OCI-LY3 (cell line): Measurements from ENCODE around the gene LAMP1.

ENCODE experiments used
- H2AFZ ChIP-seq: fragments of 200-600, 300-600 bp; shearing (Covaris generic); 2 replicates; pipeline ENCODE4 v1.6.0; 2014; ENCODE audit warnings: antibody characterized with exemption, low read depth, low read length
- H3K27ac ChIP-seq: fragments of 200-600, 300-600 bp; sonication (generic); 2 replicates; pipeline ENCODE4 v1.5.1; 2014; ENCODE audit warnings: mild to moderate bottlenecking, low read length, moderate library complexity, mixed read lengths
- H3K27me3 ChIP-seq: fragments of 200-600, 300-600 bp; sonication (generic); 2 replicates; pipeline ENCODE4 v1.6.1; 2014; ENCODE audit warnings: low read depth, low read length, mixed read lengths
- H3K36me3 ChIP-seq: fragments of 200-600, 300-600 bp; sonication (generic); replicated peaks from 2 replicates; pipeline ENCODE3; 2014; ENCODE audit warnings: low read depth, low read length, mixed read lengths
- H3K4me1 ChIP-seq: fragments of 300-600, 200-600 bp; sonication (generic); 2 replicates; pipeline ENCODE4 v1.6.1; 2014; ENCODE audit warnings: low read length, mixed read lengths
- H3K4me2 ChIP-seq: fragments of 200-600, 300-600 bp; sonication (generic); 2 replicates; pipeline ENCODE4 v1.6.1; 2014; ENCODE audit warnings: low read length, mixed read lengths
- H3K4me3 ChIP-seq: fragments of 300-600, 200-600 bp; sonication (generic); 2 replicates; pipeline ENCODE4 v1.5.1; 2014; ENCODE audit warnings: antibody characterized with exemption, mild to moderate bottlenecking, low read length, moderate library complexity
- H3K79me2 ChIP-seq: fragments of 300-600, 200-600 bp; shearing (Covaris generic); 2 replicates; pipeline ENCODE4 v1.6.1; 2014; ENCODE audit warnings: mild to moderate bottlenecking, low read length, mixed read lengths
- H3K9ac ChIP-seq: fragments of 300-600, 200-600 bp; shearing (Covaris generic); 2 replicates; pipeline ENCODE4 v1.6.0; 2014; ENCODE audit warnings: mild to moderate bottlenecking, low read length, moderate library complexity
- H3K9me3 ChIP-seq: fragments of 200-600, 300-600 bp; shearing (Covaris generic); 2 replicates; pipeline ENCODE4 v1.6.1; 2014; ENCODE audit warnings: low read length, mixed read lengths; ENCODE audit not compliant: insufficient read depth
- H4K20me1 ChIP-seq: fragments of 200-600, 300-600 bp; sonication (generic); 2 replicates; pipeline ENCODE4 v1.6.1; 2016; ENCODE audit warnings: low read length, mixed read lengths; ENCODE audit not compliant: insufficient read depth
- EZH2phosphoT487 ChIP-seq: fragments of 200-600 bp; shearing (Covaris generic); IDR thresholded peaks from 2 replicates; pipeline ENCODE4 v1.6.1; 2018; ENCODE audit warnings: antibody characterized with exemption, mixed run types, low read depth
- TF ChIP-seq, protein P1 (sequence below): fragments of 200-600, 300-600 bp; sonication (generic); IDR thresholded peaks from 2 replicates; pipeline ENCODE4 v1.5.1; 2014; ENCODE audit warnings: antibody characterized with exemption, low read length, low read depth

The LAMP1 gene

DNA sequence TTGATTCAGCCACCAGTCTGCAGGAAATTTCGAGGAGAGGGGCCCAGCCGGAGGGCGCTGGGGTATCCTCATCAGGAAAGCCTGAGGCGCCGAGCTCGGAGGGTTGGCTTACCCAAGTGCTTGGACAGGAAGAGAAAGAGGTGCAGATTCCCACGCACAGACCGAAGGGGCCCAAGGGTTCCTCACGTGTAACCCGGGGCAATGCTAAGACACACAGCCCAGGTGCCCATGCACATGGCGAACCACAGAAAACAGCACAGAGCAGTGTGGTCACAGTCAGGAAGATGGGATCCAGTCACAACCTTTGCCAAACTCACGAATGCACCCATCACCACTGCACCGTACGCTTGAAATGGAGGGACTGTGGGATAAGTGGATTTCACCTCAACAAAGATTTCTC is 36.0 kb downstream of the LAMP1 start:
- Histone ChIP-seq H2AFZ (no peak overlapping the region), H3K36me3 (no peaks in the 10 kb centered on the region), H3K27ac (no peak overlapping the region), H3K9me3 (no peaks in the 10 kb centered on the region), H3K4me2 (no peak overlapping the region), H3K79me2 (no peaks in the 10 kb centered on the region), H3K4me3 (no peak overlapping the region), H3K27me3 (no peaks in the 10 kb centered on the region), H3K4me1 (no peaks in the 10 kb centered on the region), H3K9ac (no peak overlapping the region), H4K20me1 (no peaks in the 10 kb centered on the region)
- TF ChIP-seq EZH2phosphoT487, result no peak
- TF ChIP-seq, protein P1, sequence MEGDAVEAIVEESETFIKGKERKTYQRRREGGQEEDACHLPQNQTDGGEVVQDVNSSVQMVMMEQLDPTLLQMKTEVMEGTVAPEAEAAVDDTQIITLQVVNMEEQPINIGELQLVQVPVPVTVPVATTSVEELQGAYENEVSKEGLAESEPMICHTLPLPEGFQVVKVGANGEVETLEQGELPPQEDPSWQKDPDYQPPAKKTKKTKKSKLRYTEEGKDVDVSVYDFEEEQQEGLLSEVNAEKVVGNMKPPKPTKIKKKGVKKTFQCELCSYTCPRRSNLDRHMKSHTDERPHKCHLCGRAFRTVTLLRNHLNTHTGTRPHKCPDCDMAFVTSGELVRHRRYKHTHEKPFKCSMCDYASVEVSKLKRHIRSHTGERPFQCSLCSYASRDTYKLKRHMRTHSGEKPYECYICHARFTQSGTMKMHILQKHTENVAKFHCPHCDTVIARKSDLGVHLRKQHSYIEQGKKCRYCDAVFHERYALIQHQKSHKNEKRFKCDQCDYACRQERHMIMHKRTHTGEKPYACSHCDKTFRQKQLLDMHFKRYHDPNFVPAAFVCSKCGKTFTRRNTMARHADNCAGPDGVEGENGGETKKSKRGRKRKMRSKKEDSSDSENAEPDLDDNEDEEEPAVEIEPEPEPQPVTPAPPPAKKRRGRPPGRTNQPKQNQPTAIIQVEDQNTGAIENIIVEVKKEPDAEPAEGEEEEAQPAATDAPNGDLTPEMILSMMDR, result no peak

- H3K27me3 ChIP-seq, result peaks cover 2% of the 10 kb centered on the region; the same call in 1 of the 2 replicates
- H3K36me3 ChIP-seq, result no peaks in the 10 kb centered on the region
- no peak overlapping the region for H3K9ac ChIP-seq
- H3K4me3 ChIP-seq, result no peak overlapping the region
- H3K27ac ChIP-seq, result no peak overlapping the region
- H3K9me3 ChIP-seq, result no peaks in the 10 kb centered on the region
- H3K4me2 ChIP-seq, result no peak overlapping the region
- no peaks in the 10 kb centered on the region for H3K79me2 ChIP-seq
- no peaks in the 10 kb centered on the region for H4K20me1 ChIP-seq
- TF ChIP-seq, protein P1, result no peak
- TF ChIP-seq EZH2phosphoT487, result no peak
- no peak overlapping the region for H2AFZ ChIP-seq
- no peaks in the 10 kb centered on the region for H3K4me1 ChIP-seq
Observed at GRCh38 chr13:113337556-113337955, 40.5 kb downstream of the LAMP1 start.

GRCh38 chr13:113337976-113338375 is 40.9 kb downstream of the LAMP1 start:
- Histone ChIP-seq H3K36me3 (no peaks in the 10 kb centered on the region), H3K9me3 (no peaks in the 10 kb centered on the region), H4K20me1 (no peaks in the 10 kb centered on the region), H3K4me1 (no peaks in the 10 kb centered on the region), H3K27me3 (peaks cover 6% of the 10 kb centered on the region; the same call in 1 of the 2 replicates), H3K79me2 (no peaks in the 10 kb centered on the region), H3K4me3 (no peak overlapping the region), H3K9ac (no peak overlapping the region), H3K27ac (no peak overlapping the region), H3K4me2 (no peak overlapping the region), H2AFZ (no peak overlapping the region)
- no peak for TF ChIP-seq EZH2phosphoT487
- TF ChIP-seq, protein P1, result no peak

DNA sequence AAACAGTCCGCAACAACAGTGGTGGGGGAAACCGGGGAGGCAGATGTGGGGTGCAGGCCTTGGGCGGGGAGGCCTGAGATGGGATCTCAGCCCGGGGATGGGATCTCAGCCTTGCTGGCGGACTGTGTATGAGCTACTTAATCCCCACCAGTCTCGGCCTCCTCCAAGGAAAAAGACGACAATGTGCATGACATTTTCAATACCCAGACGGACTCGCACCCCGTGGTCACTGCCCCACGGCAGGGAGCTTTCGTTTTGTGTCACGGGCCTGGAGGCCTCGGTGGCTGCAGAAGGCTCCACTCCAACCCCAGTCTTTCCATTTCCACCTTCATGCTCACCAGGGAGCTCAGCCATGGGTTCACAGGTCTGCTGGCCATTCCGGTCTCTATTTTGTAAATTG is 41.4 kb downstream of the LAMP1 start:
- TF ChIP-seq, protein P1, result no peak
- TF ChIP-seq EZH2phosphoT487, result no peak
- H3K27me3 ChIP-seq, result peaks cover 6% of the 10 kb centered on the region; the same call in 1 of the 2 replicates
- no peak overlapping the region for H3K27ac ChIP-seq
- H3K4me3 ChIP-seq, result no peak overlapping the region
- no peak overlapping the region for H3K9ac ChIP-seq
- no peaks in the 10 kb centered on the region for H4K20me1 ChIP-seq
- no peaks in the 10 kb centered on the region for H3K79me2 ChIP-seq
- no peaks in the 10 kb centered on the region for H3K9me3 ChIP-seq
- no peak overlapping the region for H3K4me2 ChIP-seq
- no peaks in the 10 kb centered on the region for H3K4me1 ChIP-seq
- no peak overlapping the region for H2AFZ ChIP-seq
- H3K36me3 ChIP-seq, result no peaks in the 10 kb centered on the region
